Progenitor cell of endocrine pancreas (in vitro differentiated cells): Measurements from ENCODE around the gene LSM7. TPM values are rescaled to one million over a fixed set of nuclear protein-coding genes. Genes with fewer than 3 reads are reported as not detected.
A peak's percentile ranks its signal among the peaks of the same experiment; 100 is the strongest.

Source experiments
- DNase-seq: peaks from one replicate; pipeline ENCODE4 v3.0.0; 2021; ENCODE audit warnings: low spot score; ENCODE audit not compliant: unreplicated experiment
- H3K27ac Mint-ChIP-seq: 2 replicates; pipeline ENCODE4 v1.8.0; 2021; ENCODE audit warnings: mild to moderate bottlenecking, moderate library complexity, mixed read lengths
- H3K27me3 Mint-ChIP-seq: 2 replicates; pipeline ENCODE4 v1.8.0; 2021; ENCODE audit warnings: mixed read lengths
- H3K36me3 Mint-ChIP-seq: 2 replicates; pipeline ENCODE4 v1.8.0; 2022; ENCODE audit warnings: mixed read lengths; ENCODE audit not compliant: insufficient read depth
- H3K4me1 Mint-ChIP-seq: 2 replicates; pipeline ENCODE4 v1.8.0; 2021; ENCODE audit warnings: low read depth, mixed read lengths
- H3K4me3 Mint-ChIP-seq: 2 replicates; pipeline ENCODE4 v1.8.0; 2021; ENCODE audit warnings: low read depth, mild to moderate bottlenecking, moderate library complexity, mixed read lengths
- H3K9me3 Mint-ChIP-seq: 2 replicates; pipeline ENCODE4 v1.8.0; 2021; ENCODE audit warnings: low read depth, mixed read lengths
- total RNA-seq: library from RNA; stranded (reverse); gene quantifications from 2 replicates; pipeline ENCODE4 v1.2.1, GENCODE V29; 2021
- TF ChIP-seq, protein P1 (sequence below): fragments of 200-600 bp; sonication (generic); IDR thresholded peaks from one replicate; pipeline ENCODE4 v1.5.0; 2021; ENCODE audit warnings: antibody characterized with exemption, mild to moderate bottlenecking; ENCODE audit not compliant: unreplicated experiment

The LSM7 gene
- total RNA-seq, 1 donor from 2014 or later = 126 TPM

DNA sequence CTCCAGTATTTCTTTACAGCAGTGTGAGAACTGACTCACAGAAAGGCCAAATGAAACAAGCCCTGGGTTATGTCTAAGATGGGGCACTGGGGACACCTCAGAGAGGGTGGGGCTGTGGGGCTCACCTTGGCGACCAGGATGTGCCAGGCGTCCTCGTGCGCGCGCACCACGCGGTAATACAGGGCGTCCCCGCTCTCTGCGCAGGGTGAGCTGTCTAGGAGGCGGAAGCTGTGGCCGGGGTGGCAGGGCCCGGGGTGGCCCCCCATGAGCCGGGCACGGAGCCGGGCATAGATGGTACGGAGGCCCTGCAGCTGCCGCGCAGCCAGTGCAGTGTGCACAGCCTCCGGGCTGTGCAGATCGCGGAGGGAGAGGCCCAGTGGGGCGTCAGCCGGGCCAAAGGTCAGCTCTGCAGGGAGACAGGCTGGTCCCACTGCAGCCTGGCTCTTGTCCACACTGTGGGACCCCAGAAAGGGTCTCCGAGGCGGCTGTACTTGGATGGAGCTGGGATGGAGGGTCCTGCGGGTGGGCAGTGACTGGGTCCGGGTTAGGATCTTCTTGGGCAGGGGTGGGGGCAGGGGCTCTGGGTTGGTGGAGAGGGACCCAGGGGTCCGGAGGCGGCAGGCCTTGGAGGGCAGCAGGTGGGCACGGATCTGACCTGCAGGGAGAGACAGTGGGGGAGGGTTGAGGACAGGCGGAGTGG is 49.8 kb downstream of the LSM7 start:
- no peak for DNase-seq
- TF ChIP-seq, protein P1, sequence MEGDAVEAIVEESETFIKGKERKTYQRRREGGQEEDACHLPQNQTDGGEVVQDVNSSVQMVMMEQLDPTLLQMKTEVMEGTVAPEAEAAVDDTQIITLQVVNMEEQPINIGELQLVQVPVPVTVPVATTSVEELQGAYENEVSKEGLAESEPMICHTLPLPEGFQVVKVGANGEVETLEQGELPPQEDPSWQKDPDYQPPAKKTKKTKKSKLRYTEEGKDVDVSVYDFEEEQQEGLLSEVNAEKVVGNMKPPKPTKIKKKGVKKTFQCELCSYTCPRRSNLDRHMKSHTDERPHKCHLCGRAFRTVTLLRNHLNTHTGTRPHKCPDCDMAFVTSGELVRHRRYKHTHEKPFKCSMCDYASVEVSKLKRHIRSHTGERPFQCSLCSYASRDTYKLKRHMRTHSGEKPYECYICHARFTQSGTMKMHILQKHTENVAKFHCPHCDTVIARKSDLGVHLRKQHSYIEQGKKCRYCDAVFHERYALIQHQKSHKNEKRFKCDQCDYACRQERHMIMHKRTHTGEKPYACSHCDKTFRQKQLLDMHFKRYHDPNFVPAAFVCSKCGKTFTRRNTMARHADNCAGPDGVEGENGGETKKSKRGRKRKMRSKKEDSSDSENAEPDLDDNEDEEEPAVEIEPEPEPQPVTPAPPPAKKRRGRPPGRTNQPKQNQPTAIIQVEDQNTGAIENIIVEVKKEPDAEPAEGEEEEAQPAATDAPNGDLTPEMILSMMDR = no peak
- no peaks in the 10 kb centered on the region for H3K9me3 Mint-ChIP-seq
- peaks cover 8% of the 10 kb centered on the region for H3K36me3 Mint-ChIP-seq
- H3K27ac Mint-ChIP-seq = no peak overlapping the region
- peaks cover 8% of the 10 kb centered on the region for H3K4me1 Mint-ChIP-seq
- H3K4me3 Mint-ChIP-seq = no peak overlapping the region
- H3K27me3 Mint-ChIP-seq = peaks cover 15% of the 10 kb centered on the region

DNA sequence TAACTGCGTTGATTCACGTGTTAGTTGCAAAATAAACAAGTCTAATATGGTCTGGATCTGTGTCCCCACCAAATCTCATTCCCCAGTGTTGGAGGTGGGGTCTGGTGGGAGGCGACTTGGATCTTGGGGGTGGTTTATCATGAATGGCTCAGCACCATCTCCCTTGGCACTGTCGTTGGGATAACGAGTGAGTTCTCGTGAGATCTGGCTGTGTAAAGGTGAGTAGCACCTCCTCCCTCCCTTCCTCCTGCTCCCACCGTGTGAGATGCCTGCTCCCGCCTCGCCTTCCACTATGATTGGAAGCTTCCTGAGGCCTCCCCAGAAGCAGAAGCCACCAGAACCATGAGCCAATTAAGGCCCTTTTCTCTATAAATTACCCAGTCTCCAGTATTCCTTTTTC is 51.2 kb downstream of the LSM7 start:
- no peaks in the 10 kb centered on the region for H3K9me3 Mint-ChIP-seq
- DNase-seq = no peak
- TF ChIP-seq, protein P1 = no peak
- peaks cover 11% of the 10 kb centered on the region for H3K36me3 Mint-ChIP-seq
- peaks cover 6% of the 10 kb centered on the region for H3K27me3 Mint-ChIP-seq
- H3K4me3 Mint-ChIP-seq = no peak overlapping the region
- no peak overlapping the region for H3K27ac Mint-ChIP-seq
- H3K4me1 Mint-ChIP-seq = peaks cover 11% of the 10 kb centered on the region

GRCh38 chr19:2276429-2276986 is 51.9 kb downstream of the LSM7 start:
- Mint-ChIP-seq H3K36me3 (peaks cover 14% of the 10 kb centered on the region), H3K27ac (no peak overlapping the region), H3K4me1 (peaks cover 13% of the 10 kb centered on the region), H3K9me3 (no peaks in the 10 kb centered on the region), H3K4me3 (no peak overlapping the region), H3K27me3 (no peaks in the 10 kb centered on the region)
- no peak for DNase-seq
- TF ChIP-seq, protein P1 = no peak

DNA sequence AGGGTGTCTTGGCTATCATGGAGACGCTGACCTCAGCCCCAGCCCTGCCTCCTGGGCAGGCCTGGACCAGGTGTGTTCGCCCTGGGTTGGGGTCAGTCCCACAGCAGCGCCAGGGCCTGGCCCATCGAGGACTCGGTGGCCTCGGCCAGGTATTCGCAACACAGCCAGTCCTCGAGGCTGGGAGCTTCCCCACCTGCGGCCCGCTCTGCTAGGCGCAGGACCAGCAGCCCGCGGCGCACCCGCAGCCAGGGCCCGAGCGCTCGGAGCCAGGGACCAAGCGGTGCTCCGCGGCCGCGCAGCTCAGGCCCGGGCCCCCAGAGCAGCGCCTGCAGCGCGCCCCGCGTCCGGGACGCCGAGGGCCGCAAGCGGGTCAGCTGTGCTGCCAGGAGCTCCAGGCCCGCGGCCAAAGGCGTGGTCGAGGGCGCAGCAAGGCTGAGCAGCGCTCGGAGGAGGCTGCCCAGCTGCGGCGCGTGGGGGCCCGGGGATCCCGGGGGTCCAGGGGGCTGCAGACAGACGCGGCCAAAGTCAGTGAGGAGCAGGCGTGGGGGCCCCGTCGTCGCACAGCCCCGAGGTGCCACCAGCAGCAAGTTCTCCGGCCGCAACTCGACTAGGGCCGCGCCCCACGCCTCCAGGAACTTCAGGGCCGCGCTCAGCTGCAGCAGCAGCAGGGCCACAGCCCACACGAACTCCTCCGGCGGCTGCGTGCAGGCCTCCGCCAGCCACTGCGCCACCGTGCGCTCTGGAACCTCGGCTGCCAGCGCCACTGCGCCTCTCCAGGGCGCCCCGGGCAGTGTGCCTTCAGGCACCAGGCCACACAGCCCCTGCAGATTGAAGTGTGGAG is 52.6 kb downstream of the LSM7 start:
- Mint-ChIP-seq H3K4me1 (peaks cover 15% of the 10 kb centered on the region), H3K36me3 (peaks cover 15% of the 10 kb centered on the region), H3K9me3 (no peaks in the 10 kb centered on the region), H3K4me3 (no peak overlapping the region), H3K27me3 (no peaks in the 10 kb centered on the region), H3K27ac (no peak overlapping the region)
- no peak for DNase-seq
- TF ChIP-seq, protein P1 = no peak

- DNase-seq = no peak
These were observed 53.4 kb downstream of the LSM7 start for GRCh38 chr19:2274931-2275535.

More at GRCh38 chr19:2274931-2275535, 53.4 kb downstream of the LSM7 start:
- Mint-ChIP-seq H3K27me3 (no peaks in the 10 kb centered on the region), H3K9me3 (no peaks in the 10 kb centered on the region), H3K4me1 (peaks cover 15% of the 10 kb centered on the region), H3K36me3 (peaks cover 15% of the 10 kb centered on the region), H3K27ac (peak overlapping the region; percentile 82), H3K4me3 (no peak overlapping the region)
- TF ChIP-seq, protein P1 = peak; percentile 56
